DND-41 (cell line): ENCODE measurements around the gene EPB41.

Source experiments
- EZH2 ChIP-seq: IDR thresholded peaks from 3 replicates; pipeline ENCODE4 v1.6.1; 2012; ENCODE audit warnings: borderline replicate concordance, low read depth, mild to moderate bottlenecking, moderate library complexity, low read length, inconsistent platforms; ENCODE audit not compliant: severe bottlenecking
- TF ChIP-seq, protein P1 (sequence below): IDR thresholded peaks from 2 replicates; pipeline ENCODE4 v1.5.1; 2012; ENCODE audit warnings: borderline replicate concordance, low read length, moderate library complexity, mild to moderate bottlenecking; ENCODE audit not compliant: poor library complexity, severe bottlenecking; ENCODE audit errors: extremely low read depth

DNA sequence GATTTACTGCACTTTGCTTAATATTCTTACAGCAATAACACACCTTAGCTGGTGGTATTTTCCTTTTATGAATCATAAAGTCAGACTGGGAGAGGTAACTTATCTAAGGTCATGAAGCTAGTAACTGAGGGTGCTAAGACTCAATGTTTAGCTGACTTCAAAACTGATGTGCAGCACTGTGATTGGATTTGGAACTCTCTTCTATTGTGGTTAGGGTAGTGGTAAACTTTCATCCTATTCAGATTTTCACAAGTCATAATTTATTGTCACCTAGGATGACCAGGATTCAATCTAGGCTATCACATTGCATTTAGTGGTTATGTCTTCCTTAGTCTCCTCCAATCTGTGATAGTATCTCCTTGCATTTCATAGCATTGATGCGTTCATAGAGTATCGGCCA is 18.9 kb downstream of the EPB41 start:
- TF ChIP-seq, protein P1, sequence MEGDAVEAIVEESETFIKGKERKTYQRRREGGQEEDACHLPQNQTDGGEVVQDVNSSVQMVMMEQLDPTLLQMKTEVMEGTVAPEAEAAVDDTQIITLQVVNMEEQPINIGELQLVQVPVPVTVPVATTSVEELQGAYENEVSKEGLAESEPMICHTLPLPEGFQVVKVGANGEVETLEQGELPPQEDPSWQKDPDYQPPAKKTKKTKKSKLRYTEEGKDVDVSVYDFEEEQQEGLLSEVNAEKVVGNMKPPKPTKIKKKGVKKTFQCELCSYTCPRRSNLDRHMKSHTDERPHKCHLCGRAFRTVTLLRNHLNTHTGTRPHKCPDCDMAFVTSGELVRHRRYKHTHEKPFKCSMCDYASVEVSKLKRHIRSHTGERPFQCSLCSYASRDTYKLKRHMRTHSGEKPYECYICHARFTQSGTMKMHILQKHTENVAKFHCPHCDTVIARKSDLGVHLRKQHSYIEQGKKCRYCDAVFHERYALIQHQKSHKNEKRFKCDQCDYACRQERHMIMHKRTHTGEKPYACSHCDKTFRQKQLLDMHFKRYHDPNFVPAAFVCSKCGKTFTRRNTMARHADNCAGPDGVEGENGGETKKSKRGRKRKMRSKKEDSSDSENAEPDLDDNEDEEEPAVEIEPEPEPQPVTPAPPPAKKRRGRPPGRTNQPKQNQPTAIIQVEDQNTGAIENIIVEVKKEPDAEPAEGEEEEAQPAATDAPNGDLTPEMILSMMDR = no peak
- TF ChIP-seq EZH2 = no peak
